HG02642 (cell line): Measurements from ENCODE around the gene PTPN12.
"Not testable (repeated sequence)": the region's sequence is repeated elsewhere in the genome, so short reads cannot be mapped to it uniquely, and the experiment has no call there.

Experiments
- ATAC-seq: cut with Tn5 transposase; IDR thresholded peaks from one replicate; pipeline ENCODE4 v1.9.1; 2021; ENCODE audit warnings: mild to moderate bottlenecking; ENCODE audit not compliant: unreplicated experiment, poor library complexity

Gene PTPN12

GRCh38 chr7:77537136-77537777 lies at the start of gene PTPN12:
PTPN12 (plus strand) TSS chr7:77537295; CDS start chr7:77537547, 252 bp downstream.
- peak; percentile 48 for ATAC-seq

GRCh38 chr7:77488986-77489385 lies 48.1 kb upstream of the PTPN12 start:
- ATAC-seq: no peak

GRCh38 chr7:77497079-77497478 lies 40.0 kb upstream of the PTPN12 start:
- no peak for ATAC-seq

- no peak for ATAC-seq
These were observed 38.3 kb upstream of the PTPN12 start for GRCh38 chr7:77498659-77499379.

- ATAC-seq: no peak
These were observed 35.9 kb upstream of the PTPN12 start for GRCh38 chr7:77501192-77501515.

GRCh38 chr7:77504951-77505350 lies 32.1 kb upstream of the PTPN12 start:
- no peak for ATAC-seq

- no peak for ATAC-seq
These were observed 30.2 kb upstream of the PTPN12 start for GRCh38 chr7:77506899-77507298.

- not testable (repeated sequence) for ATAC-seq
These were observed 24.0 kb upstream of the PTPN12 start for GRCh38 chr7:77513002-77513670.

GRCh38 chr7:77516085-77516484 lies 21.0 kb upstream of the PTPN12 start:
- no peak for ATAC-seq

- no peak for ATAC-seq
These were observed 16.8 kb upstream of the PTPN12 start for GRCh38 chr7:77520261-77520660.

GRCh38 chr7:77521537-77521936 lies 15.6 kb upstream of the PTPN12 start:
- not testable (repeated sequence) for ATAC-seq

GRCh38 chr7:77524731-77525130 lies 12.4 kb upstream of the PTPN12 start:
- no peak for ATAC-seq

GRCh38 chr7:77525231-77525630 lies 11.9 kb upstream of the PTPN12 start:
- no peak for ATAC-seq

- no peak for ATAC-seq
These were observed 8.7 kb upstream of the PTPN12 start for GRCh38 chr7:77528368-77528767.

- no peak for ATAC-seq
These were observed 7.8 kb upstream of the PTPN12 start for GRCh38 chr7:77529279-77529678.

GRCh38 chr7:77531038-77531437 lies 6.1 kb upstream of the PTPN12 start:
- ATAC-seq: no peak

- no peak for ATAC-seq
These were observed 4.8 kb upstream of the PTPN12 start for GRCh38 chr7:77532247-77532646.

GRCh38 chr7:77532732-77533131 lies 4.4 kb upstream of the PTPN12 start:
- ATAC-seq: not testable (repeated sequence)

- not testable (repeated sequence) for ATAC-seq
These were observed 3.0 kb upstream of the PTPN12 start for GRCh38 chr7:77534046-77534445.

- ATAC-seq: no peak
These were observed 1.1 kb upstream of the PTPN12 start for GRCh38 chr7:77536017-77536412.

- peak; percentile 94 for ATAC-seq
These were observed 521 bp upstream of the PTPN12 start for GRCh38 chr7:77536413-77537135.
